ENCODE results near the gene ERCC6.

DNA sequence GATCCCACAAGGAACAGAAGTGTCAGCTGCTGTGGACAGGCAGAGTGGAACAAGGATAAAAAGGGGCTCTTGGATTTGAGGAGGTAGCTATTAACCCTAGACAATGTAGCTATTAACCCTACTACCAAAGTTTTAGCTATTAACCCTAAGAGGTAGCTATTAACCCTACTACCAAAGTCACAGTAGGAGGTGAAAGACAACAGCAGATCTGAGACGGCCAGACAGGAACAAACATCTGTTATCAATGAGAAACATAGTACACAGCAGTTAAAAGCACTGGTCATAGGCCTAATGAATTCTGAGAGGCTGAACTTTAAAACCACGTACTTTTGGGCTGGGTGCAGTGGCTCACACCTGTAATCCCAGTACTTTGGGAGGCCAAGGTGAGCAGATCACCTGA, 11.9 kb downstream of the ERCC6 start:
- TF ChIP-seq POLR2A (IDR thresholded peaks at IDR 0.05) = no peak
- TF ChIP-seq, protein P1, sequence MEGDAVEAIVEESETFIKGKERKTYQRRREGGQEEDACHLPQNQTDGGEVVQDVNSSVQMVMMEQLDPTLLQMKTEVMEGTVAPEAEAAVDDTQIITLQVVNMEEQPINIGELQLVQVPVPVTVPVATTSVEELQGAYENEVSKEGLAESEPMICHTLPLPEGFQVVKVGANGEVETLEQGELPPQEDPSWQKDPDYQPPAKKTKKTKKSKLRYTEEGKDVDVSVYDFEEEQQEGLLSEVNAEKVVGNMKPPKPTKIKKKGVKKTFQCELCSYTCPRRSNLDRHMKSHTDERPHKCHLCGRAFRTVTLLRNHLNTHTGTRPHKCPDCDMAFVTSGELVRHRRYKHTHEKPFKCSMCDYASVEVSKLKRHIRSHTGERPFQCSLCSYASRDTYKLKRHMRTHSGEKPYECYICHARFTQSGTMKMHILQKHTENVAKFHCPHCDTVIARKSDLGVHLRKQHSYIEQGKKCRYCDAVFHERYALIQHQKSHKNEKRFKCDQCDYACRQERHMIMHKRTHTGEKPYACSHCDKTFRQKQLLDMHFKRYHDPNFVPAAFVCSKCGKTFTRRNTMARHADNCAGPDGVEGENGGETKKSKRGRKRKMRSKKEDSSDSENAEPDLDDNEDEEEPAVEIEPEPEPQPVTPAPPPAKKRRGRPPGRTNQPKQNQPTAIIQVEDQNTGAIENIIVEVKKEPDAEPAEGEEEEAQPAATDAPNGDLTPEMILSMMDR (IDR thresholded peaks at IDR 0.05) = no peak

All from testis (tissue), 2 donors.